NOMO-1 treated with DMSO at 0.1 percent for 48 hours (cell line): Measurements from ENCODE around the gene MRPL33.

Experiments used
- DNase-seq: peaks from one replicate; lab custom pipeline; 2025; ENCODE audit not compliant: unreplicated experiment; lab: John Stamatoyannopoulos, UW

Gene MRPL33

GRCh38 chr2:27771548-27772335 is at the start of gene MRPL33:
Gene MRPL33, plus strand, starts transcription at chr2:27771719. Its CDS starts 59 bp downstream, at chr2:27771778.
- peak; percentile 91 for DNase-seq

- DNase-seq = no peak
Measured at GRCh38 chr2:27721884-27722485, 49.5 kb upstream of the MRPL33 start.

GRCh38 chr2:27723372-27724144 is 48.0 kb upstream of the MRPL33 start:
- DNase-seq = peak; percentile 27

- no peak for DNase-seq
Measured at GRCh38 chr2:27724191-27724590, 47.3 kb upstream of the MRPL33 start.

- DNase-seq = no peak
Measured at GRCh38 chr2:27724905-27725701, 46.4 kb upstream of the MRPL33 start.

GRCh38 chr2:27727257-27727656 is 44.3 kb upstream of the MRPL33 start:
- DNase-seq = no peak

GRCh38 chr2:27728081-27728858 is 43.2 kb upstream of the MRPL33 start:
- DNase-seq = no peak

- DNase-seq = no peak
Measured at GRCh38 chr2:27729198-27729597, 42.3 kb upstream of the MRPL33 start.

- DNase-seq = no peak
Measured at GRCh38 chr2:27729614-27730013, 41.9 kb upstream of the MRPL33 start.

GRCh38 chr2:27730261-27730662 is 41.3 kb upstream of the MRPL33 start:
- no peak for DNase-seq

GRCh38 chr2:27730980-27731691 is 40.4 kb upstream of the MRPL33 start:
- DNase-seq = peak; percentile 12

- DNase-seq = no peak
Measured at GRCh38 chr2:27734305-27734704, 37.2 kb upstream of the MRPL33 start.

- no peak for DNase-seq
Measured at GRCh38 chr2:27735263-27735904, 36.1 kb upstream of the MRPL33 start.

- DNase-seq = no peak
Measured at GRCh38 chr2:27736031-27736889, 35.3 kb upstream of the MRPL33 start.

- no peak for DNase-seq
Measured at GRCh38 chr2:27736890-27737204, 34.7 kb upstream of the MRPL33 start.

GRCh38 chr2:27737676-27738348 is 33.7 kb upstream of the MRPL33 start:
- DNase-seq = peak; percentile 39

GRCh38 chr2:27738349-27739057 is 33.0 kb upstream of the MRPL33 start:
- DNase-seq = no peak
